GM18511 (cell line): ENCODE measurements around the gene ANKRD52.
A peak's percentile ranks its signal among the peaks of the same experiment; 100 is the strongest.

Source experiments
- ATAC-seq: cut with Tn5 transposase; IDR thresholded peaks from one replicate; pipeline ENCODE4 v1.9.1; 2021; ENCODE audit warnings: mild to moderate bottlenecking, moderate library complexity; ENCODE audit not compliant: unreplicated experiment

Gene ANKRD52

DNA sequence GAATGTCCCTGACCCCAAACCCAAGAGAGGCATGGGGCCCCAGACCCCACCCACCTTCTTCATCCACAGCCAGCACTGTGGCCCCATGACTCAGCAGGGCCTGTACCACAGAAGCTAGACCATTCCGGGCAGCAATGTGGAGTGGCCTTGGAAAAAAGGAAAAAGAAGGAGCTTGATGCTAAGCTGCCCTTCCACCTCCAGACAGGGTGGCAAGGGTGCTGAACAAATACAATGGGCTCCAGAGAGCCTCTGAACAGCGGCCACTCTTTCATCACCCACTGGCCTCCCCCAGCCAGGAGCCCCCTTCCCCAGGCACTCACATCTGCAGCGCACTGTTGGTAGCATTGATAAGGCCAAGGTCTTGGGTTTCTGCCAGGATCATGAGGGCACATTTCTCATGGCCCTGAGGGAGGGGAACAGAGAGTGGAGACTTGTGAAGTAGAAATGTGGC lies 14.4 kb downstream of the ANKRD52 start:
- ATAC-seq: no peak

DNA sequence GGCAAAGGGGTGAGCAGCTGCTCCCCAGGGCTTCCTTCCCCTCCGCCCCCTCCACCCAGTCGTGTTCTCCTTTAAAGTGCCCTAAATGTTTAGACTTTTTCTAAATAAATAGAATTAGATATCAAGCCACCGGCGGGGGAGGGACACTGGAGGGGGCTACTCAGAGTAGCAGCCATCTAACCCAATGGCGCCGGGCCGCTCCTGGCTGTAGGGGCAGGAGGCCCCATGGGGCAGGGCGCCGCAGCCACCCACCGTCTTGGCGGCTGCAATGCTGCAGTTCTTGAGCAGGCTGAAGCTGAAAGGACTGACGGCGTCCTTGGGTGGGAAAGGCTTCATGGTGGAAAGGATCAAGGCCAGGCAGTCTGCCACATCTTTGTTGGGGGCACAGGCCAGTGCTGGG lies 15.2 kb downstream of the ANKRD52 start:
- no peak for ATAC-seq

DNA sequence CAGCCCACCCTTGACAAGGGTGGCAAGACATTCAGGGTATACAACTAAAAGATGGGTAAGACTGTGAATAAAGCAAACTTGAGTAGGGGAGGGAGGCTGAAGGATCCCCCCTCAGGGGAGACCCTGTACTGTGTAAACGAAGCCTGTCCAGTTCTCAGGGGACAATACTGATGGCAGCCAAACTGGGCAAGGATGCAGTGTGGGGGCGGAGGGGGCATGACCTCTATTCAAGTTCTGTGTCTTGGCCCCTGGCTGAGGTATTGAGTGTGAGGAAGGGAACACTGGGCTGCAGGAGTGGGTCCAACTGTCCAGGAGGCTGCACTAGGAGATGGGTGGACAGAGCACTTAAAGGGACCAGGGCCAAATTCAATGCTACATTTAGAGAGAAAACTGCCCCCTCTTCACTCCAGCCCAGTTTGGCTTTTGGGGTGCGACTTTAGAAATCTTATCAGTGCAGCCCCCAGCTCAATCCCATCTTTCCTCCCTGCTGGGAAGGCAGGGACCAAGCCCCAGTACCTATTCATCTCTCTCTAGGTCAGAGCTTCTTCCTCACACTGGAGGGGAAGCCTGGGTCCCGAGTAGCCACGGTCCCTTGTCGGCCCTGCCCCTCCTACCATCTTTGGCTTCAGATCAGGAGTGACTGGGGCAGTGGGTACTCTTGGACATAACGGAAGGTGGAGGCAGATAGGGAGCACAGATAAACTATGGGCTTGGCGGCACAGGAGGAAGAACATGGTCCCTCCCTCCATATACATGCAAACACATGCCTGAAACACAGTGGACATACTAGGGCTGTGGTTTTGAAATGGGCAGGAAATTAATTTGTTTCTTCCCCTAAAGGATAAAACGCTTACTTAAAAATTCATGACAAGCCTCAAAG lies 16.5 kb downstream of the ANKRD52 start:
- ATAC-seq: no peak

DNA sequence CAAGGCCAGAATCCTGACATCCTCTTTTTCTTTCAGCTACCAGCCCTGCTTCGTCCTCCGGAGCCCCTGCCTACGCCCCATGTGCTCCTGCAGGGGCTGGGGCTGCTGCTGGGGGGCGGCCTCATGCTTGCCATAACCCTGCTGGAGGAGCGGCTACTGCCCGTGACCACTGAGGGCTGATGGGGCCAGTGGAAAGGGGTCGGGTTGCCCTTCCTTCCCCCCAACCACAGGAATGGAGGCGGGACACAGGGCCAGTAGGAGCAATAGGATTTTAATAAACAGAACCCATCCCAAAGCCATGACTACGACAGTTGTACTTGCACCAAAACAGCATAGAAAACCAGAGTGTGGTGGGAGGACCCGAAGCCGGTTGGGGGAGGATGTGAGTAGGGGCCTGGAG lies 20.6 kb downstream of the ANKRD52 start:
- ATAC-seq: no peak

DNA sequence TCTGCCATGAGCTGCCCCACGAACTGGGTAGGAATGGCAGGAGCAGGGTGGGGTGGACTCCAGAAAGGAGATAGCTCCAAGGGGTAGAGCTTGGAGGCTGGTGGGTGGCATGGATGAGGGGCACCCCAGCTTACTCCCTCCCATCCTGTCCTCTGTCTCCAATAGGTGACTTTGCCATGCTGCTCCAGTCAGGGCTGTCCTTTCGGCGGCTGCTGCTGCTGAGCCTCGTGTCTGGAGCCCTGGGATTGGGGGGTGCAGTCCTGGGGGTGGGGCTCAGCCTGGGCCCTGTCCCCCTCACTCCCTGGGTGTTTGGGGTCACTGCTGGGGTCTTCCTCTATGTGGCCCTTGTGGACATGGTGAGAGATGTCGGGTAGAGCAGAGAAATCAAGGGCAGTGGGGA lies 21.2 kb downstream of the ANKRD52 start:
- ATAC-seq: no peak

DNA sequence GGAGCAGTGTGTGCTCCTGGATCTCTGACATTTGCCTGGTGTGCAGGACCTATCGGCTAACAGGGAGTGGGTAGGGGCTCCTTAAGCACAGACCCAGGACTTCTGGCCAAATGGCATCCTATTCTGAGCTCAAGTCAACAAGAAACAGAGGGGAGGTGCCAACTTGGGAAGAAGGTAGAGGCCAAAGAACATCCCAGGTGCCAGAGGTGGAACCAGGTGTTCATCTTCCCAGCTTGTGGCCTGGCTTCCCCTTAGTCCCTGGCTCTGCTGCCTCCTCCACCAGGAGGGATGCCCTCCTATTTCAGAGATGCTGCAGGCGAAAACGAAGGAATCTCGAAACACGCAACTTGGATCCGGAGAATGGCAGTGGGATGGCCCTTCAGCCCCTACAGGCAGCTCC lies 22.1 kb downstream of the ANKRD52 start:
- no peak for ATAC-seq

DNA sequence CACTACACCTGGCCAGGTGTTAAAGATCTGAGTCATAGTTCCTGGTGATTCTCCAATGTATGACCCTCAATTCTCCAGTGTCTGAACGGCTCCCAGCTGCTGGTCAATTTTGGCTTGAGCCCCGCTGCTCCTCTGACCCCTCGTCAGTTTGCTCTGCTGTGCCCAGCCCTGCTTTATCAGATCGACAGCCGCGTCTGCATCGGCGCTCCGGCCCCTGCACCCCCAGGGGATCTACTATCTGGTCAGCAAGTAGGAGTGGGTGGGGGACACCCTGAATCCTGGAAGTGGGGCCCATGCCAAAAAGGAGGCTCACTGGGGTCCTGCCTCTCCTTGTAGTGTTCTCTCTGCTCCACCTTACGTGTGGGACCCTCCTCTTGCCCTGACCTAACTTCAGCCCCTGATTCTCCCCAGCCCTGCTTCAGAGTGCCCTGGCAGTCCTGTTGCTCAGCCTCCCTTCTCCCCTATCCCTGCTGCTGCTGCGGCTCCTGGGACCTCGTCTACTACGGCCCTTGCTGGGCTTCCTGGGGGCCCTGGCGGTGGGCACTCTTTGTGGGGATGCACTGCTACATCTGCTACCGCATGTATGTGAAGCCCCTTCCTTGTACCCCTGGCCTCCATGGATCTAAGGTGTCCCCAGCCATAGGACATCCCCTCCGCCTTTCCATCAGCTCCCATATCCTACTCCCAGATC lies 23.3 kb downstream of the ANKRD52 start:
- ATAC-seq: no peak

DNA sequence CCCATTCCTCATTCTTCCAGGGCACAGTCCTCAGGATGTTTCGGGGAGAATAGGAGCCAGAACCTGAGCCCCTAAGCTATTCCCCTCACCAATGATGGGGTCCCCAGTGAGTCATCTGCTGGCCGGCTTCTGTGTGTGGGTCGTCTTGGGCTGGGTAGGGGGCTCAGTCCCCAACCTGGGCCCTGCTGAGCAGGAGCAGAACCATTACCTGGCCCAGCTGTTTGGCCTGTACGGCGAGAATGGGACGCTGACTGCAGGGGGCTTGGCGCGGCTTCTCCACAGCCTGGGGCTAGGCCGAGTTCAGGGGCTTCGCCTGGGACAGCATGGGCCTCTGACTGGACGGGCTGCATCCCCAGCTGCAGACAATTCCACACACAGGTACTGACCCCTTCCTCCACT lies 27.0 kb downstream of the ANKRD52 start:
- ATAC-seq: no peak

DNA sequence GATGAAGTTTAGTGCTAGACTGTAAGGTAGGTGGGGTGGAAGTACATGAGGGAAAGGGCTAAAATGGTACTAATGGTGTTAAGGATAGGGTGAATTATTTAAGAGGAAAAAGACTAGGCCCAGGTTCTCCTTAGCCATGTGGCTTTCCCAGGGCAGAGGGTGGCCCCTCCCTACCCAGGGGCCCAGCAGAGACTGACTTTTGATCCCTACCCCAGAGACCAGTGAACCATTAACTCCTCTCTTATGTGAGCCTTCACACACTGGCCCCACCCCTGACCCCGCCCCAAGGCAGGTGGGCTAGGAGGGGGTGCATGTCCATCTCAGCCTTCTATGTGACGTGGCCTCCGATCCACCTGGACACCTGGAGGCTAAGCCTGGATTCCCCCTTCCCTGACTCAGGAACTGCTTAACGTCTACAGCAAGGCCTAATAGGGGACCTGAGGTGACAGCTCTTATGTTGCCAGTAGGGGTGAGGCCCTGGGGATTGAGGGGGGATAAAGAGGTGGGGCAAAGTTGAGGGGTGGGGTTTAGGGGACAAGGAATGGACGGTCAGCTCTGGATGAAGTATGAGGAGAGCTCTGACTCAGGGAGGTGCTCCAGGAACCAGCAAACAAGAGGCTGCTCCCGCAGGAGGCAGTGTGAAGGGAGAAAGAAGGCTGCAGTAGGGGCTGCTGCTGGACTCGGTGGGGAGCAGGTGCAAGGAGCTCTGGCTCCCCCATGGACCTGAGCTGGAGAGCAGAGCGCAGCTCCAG lies 27.6 kb downstream of the ANKRD52 start:
- ATAC-seq: no peak

DNA sequence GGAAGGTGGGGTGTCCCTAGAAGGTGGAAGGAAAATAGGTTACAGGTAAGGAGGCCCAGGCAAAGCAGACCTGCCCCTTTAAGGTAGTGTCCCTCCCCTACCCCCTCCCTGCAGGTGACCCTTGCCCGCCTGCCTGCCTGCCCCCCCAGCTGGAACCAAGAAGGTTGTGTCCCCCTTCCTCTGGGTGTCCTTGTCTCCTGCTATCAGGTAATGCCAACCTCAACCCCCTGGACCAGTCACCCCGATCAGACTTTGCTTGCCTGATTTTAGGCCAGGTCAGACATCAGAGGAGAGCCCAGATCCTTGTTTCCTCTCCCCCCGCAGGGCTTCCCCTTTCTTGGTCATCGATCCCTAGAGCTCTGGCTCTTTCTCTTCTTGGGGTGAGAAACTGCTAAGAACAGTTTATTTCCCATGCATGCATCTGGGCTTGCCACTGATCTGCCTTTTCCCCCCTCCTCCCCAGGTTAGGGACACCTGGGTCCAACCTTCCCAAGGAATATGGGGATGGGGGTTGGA lies 28.2 kb downstream of the ANKRD52 start, which contains the start of gene SLC39A5:
SLC39A5 (plus strand) TSS at position 136 of the 516 bp plus-strand sequence. CDS start 1,224 bp downstream, outside the sequence.
- no peak for ATAC-seq

DNA sequence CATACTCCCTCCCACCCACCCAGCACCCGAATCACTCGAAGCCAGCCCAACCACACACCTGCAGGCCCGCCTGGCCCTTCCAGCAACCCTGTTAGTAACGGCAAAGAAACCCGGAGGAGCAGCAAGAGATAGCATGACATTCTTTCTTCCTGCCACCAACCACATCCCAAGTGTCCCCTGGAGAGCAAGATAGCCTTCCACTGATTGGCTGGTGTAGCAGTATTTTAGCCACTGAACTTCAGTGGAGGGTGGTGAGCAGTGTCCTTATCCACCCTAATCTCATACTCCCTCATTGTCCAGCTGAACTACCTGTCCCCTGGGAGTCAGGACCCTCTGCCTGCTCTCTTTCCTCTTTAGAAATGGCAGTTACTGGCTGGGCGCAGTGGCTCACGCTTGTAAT lies 29.1 kb downstream of the ANKRD52 start:
- no peak for ATAC-seq

DNA sequence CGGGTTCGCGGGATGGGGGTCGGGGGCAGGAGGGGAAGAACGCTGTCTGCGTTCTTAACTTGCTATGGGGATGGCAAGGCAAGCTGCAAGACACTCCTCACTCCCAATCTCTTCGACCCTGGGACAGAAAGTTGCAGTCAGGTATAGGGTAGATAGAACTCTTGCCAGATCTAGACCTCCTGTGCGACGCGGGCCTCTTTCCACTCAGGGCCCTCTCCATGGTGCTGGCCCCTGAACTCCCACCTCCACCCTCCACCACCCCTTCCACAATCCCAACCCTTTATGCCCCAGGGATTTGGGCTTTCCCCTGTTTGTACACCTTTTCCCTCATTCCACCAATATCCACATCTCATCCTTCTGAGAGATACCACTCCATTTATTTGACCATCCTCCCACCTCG lies 33.2 kb downstream of the ANKRD52 start:
- no peak for ATAC-seq

DNA sequence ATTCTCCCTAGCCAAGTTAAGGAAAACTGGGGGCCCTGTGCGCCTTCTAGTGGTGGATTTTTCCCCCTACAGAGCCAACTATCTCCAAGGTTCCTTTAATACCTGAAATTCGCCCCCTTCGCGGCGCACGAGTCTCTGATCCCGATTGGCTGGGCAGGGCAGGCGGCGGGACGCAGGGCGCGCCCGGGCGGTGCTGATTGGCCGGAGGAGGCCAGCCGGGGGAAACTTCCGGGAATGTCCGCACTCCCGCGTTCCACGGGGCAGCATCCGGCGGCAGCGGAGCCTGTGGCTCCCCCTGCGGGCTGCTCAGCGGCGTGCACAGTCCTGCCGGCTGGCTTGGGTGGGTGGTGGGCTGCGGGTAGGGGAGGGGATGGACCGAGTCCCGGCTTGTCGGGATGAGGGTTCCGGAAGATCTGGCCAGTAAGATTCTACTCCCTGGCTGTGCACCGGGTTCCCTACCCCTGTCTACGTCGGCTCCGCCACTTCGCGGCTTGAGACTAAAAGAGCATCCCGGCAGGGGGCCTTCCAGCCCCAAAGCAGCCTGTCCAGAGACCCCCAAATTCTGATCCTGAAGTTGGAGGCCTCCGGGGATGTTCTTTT lies 34.0 kb downstream of the ANKRD52 start, which contains the start of gene NABP2:
NABP2 (plus strand) TSS at position 241 of the 600 bp plus-strand sequence. CDS start 515 bp downstream, outside the sequence.
- ATAC-seq: peak; percentile 75

DNA sequence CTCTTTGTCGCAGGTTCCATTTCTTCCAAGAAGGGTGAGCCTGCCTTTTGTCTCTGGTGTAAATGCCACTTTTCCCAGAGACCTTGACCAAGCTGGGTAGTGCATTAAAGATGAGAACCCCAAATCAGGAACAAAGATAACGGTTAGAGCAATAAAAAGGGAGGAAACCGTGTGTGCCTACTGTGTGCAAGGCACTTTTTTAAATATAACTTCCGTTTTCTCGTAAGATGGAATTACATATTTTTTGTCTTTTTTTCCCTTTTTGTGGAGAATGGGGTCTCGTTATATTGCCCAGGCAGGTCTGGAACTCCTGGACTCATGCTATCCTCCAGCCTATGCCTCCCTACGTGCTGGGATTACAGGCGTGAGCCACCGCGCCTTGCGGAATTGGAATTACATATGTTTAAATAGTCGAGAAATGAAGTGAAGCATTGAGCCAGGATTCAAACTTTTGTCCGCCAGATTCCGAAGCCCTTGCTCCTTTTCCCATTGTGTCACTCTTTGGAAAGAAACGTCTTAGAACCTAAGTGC lies 34.5 kb downstream of the ANKRD52 start:
- no peak for ATAC-seq

DNA sequence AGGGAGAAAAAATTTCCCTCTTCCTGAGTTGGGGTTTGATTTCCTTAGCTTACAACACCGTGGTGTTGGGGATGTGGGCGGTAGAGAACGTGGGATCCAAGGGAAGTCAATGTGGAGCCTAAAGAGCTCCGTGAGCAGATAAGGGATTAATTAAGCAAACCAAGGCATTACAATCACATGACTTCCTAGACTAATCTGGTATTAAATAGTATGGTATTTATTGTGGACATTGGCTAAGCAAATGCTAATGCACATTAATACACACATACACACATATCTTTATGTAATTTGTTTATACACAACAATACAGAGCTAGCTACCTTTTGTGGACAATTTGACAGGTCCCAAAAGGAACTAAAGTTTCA lies 35.7 kb downstream of the ANKRD52 start:
- no peak for ATAC-seq

DNA sequence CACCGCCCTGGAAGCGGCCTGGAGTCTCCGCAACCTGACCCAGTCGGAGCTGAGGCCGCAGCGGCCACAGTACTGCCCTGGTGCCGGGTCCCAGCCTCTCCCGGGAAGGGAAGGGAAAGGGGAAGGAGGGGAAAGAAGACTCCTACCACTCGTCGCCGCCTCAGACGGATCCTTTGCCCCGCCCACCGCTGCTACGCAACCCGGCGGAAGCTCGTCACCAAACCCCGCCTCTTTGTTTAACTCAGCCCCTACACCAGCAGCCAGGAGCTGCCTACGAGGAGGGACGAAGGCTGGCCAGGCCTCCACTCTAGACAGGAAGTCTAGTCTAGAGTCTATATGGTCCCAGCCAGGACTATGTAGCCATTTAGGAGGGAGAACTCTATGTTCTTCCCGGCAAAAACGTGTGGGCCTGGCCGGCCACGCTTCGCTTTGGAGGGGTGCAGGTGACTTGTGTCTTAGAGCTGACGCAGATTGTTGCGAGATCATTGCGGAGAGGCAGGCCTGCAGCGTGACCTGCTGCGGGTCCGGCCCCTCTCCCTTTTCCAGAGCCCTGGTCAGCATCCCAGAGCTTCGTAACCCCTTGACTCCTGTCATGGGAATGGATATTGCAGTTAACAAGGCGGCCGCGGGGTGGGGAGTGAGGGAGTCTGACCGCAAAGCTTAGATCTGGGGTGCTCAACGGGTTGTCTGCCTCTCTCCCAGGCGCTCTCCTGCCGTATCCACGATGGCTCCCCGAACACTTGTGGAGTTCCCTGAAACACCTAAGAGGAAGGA lies 36.2 kb downstream of the ANKRD52 start, which contains the start of gene RNF41:
RNF41 (minus strand) TSS at position 166 of the 774 bp plus-strand sequence. CDS start 7,875 bp downstream, outside the sequence.
- ATAC-seq: peak; percentile 85

DNA sequence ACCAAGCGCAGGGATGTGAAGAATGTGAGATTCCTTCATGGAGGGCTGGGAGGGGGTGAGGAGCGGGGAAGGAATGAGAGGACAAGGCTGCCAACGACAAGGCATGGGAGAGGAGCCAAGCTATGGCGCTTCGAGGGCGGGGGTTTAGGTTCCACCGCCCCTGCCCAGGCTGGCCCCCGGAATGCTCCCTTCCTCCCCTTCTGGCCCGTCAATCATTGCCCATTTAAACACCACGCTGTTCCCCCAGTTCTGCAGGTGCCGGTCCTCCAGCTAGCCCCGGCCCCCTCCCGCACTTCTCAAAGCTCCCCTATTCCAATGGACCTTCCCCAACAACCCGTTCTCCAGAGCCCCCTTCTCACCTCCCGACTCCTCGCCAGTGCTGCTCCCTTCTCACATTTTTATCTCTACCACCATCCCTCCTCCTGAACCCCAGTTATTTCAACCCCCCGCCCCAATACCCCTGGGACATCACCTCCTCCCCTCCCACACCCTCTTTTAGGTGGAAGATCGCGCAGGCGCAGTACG lies 36.9 kb downstream of the ANKRD52 start:
- peak; percentile 32 for ATAC-seq

DNA sequence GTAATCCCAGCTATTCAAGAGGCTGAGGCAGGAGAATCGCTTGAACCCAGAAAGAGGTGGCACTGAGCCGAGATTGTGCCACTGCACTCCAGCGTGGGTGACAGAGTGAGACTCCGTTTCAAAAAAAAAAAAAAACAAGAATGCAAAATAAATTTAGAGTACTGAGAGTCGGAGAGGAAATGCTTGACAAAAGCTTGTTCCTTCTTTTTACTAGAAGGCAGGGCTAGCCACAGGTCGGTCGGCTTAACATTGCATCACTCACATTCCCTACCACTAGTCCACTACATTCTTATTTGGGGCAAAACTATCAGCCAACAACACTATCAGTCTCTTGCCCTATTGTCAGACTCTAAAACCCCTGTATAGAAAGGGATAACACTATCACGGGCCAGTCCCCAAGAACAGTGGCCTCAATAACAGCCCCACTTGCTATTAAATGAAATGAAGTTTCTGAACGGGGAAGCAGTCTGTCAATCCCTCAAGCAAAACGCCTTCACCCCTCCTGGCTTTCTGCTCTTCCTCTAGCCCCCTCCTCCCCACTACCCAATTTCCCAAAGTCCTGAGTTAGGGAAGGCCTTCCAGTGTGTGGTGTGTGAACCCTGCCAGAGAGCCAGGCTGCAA lies 37.5 kb downstream of the ANKRD52 start:
- ATAC-seq: no peak

DNA sequence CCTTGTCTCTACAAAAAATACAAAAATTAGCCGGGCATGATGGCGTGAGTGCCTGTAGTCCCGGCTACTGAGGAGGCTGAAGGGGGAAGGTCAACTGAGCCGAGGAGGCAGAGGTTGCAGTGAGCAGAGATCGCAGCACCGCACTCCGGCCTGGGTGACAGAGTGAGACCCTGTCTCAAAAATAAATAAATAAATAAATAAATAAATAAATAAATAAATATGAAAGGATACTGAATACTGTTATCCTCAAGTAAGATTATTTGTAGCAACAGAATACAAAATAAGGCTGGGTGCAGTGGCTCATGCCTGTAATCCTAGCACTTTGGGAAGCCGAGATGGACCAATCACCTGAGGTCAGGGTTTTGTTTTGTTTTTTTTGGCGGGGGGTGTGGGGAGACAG lies 38.3 kb downstream of the ANKRD52 start:
- no peak for ATAC-seq
